ENCODE results near the gene PTCD2.

Gene PTCD2

GRCh38 chr5:72308853-72309191 lies 11.4 kb upstream of the PTCD2 start (continued):
- TF ChIP-seq TSHZ2 (CRISPR knock-in tag; IDR thresholded peaks at IDR 0.05) (no peak), ISL1 (CRISPR knock-in tag; IDR thresholded peaks at IDR 0.05) (no peak), ARNTL (CRISPR knock-in tag; IDR thresholded peaks at IDR 0.05; ENCODE audit: borderline replicate concordance, low read depth) (no peak), ZC3H10 (CRISPR knock-in tag; IDR thresholded peaks at IDR 0.05) (no peak), TCF4 (CRISPR knock-in tag; IDR thresholded peaks at IDR 0.05; ENCODE audit: borderline replicate concordance) (no peak), ZFP30 (CRISPR knock-in tag; IDR thresholded peaks at IDR 0.05) (no peak), ESRRG (CRISPR knock-in tag; IDR thresholded peaks at IDR 0.05) (no peak), PATZ1 (CRISPR knock-in tag; IDR thresholded peaks at IDR 0.05; ENCODE audit: borderline replicate concordance) (no peak)

GRCh38 chr5:72313141-72313540 lies 7.0 kb upstream of the PTCD2 start:
- TF ChIP-seq CSDC2 (CRISPR knock-in tag; IDR thresholded peaks at IDR 0.05) (no peak), TOX (CRISPR knock-in tag; IDR thresholded peaks at IDR 0.05; ENCODE audit: borderline replicate concordance) (no peak), ARNTL (CRISPR knock-in tag; IDR thresholded peaks at IDR 0.05; ENCODE audit: borderline replicate concordance, low read depth) (no peak), PATZ1 (CRISPR knock-in tag; IDR thresholded peaks at IDR 0.05; ENCODE audit: borderline replicate concordance) (no peak), ZNF565 (CRISPR knock-in tag; conservative IDR thresholded peaks at IDR 0.05; ENCODE audit: low read depth) (no peak), CSRNP3 (CRISPR knock-in tag; IDR thresholded peaks at IDR 0.05) (no peak), OSR1 (CRISPR knock-in tag; IDR thresholded peaks at IDR 0.05) (no peak), ZC3H10 (CRISPR knock-in tag; IDR thresholded peaks at IDR 0.05) (no peak), ZFP3 (CRISPR knock-in tag; IDR thresholded peaks at IDR 0.05) (no peak), PPARA (CRISPR knock-in tag; IDR thresholded peaks at IDR 0.05; ENCODE audit: borderline replicate concordance) (no peak), ISL1 (CRISPR knock-in tag; IDR thresholded peaks at IDR 0.05) (no peak), ZNF8 (CRISPR knock-in tag; IDR thresholded peaks at IDR 0.05) (no peak), RARB (CRISPR knock-in tag; IDR thresholded peaks at IDR 0.05) (no peak), GLIS3 (CRISPR knock-in tag; IDR thresholded peaks at IDR 0.05) (no peak), ESRRG (CRISPR knock-in tag; IDR thresholded peaks at IDR 0.05) (no peak), ZNF70 (CRISPR knock-in tag; IDR thresholded peaks at IDR 0.05) (no peak), CREB5 (CRISPR knock-in tag; IDR thresholded peaks at IDR 0.05; ENCODE audit: low read depth) (no peak), ZFP30 (CRISPR knock-in tag; IDR thresholded peaks at IDR 0.05) (no peak), TSHZ2 (CRISPR knock-in tag; IDR thresholded peaks at IDR 0.05) (no peak), SNAI2 (CRISPR knock-in tag; IDR thresholded peaks at IDR 0.05) (no peak)
- no peak for ATAC-seq
